SU-DHL-6 (cell line): ENCODE results near the gene SLC24A3.

Experiments
- H2AFZ ChIP-seq: fragments of 200-600 bp; sonication (generic); 2 replicates; pipeline ENCODE4 v1.6.1; 2014; ENCODE audit warnings: low read depth, mild to moderate bottlenecking, moderate library complexity, mixed read lengths, antibody characterized with exemption, low read length; ENCODE audit not compliant: severe bottlenecking
- H3F3A ChIP-seq: fragments of 200-600 bp; shearing (Covaris generic); 2 replicates; pipeline ENCODE4 v1.6.0; 2016; ENCODE audit warnings: antibody characterized with exemption, mild to moderate bottlenecking; ENCODE audit not compliant: insufficient read depth
- H3K27ac ChIP-seq: fragments of 200-600 bp; sonication (generic); 2 replicates; pipeline ENCODE4 v1.5.1; 2016; ENCODE audit warnings: low read depth, mild to moderate bottlenecking, low read length, moderate library complexity, mixed read lengths
- H3K27me3 ChIP-seq: fragments of 200-600 bp; sonication (generic), shearing (Covaris generic); 2 replicates; pipeline ENCODE4 v1.6.0; 2014; ENCODE audit warnings: mild to moderate bottlenecking, low read length
- H3K36me3 ChIP-seq: fragments of 200-600 bp; sonication (generic); 2 replicates; pipeline ENCODE4 v1.6.1; 2014; ENCODE audit warnings: mild to moderate bottlenecking, low read length, mixed read lengths
- H3K4me2 ChIP-seq: fragments of 300-600, 200-600 bp; shearing (Covaris generic), sonication (generic); 2 replicates; pipeline ENCODE4 v1.6.0; 2014; ENCODE audit warnings: low read length, low read depth, mild to moderate bottlenecking; ENCODE audit not compliant: poor library complexity, severe bottlenecking
- H3K4me3 ChIP-seq: fragments of 200-600 bp; sonication (generic); 2 replicates; pipeline ENCODE4 v1.5.1; 2014; ENCODE audit warnings: antibody characterized with exemption, low read length, mild to moderate bottlenecking, mixed read lengths; ENCODE audit not compliant: insufficient read depth, poor library complexity, severe bottlenecking
- H3K79me2 ChIP-seq: fragments of 200-600 bp; sonication (generic); 2 replicates; pipeline ENCODE4 v1.6.1; 2014; ENCODE audit warnings: mild to moderate bottlenecking, low read length, moderate library complexity; ENCODE audit not compliant: insufficient read depth
- H3K9ac ChIP-seq: fragments of 200-600 bp; sonication (generic); 2 replicates; pipeline ENCODE4 v1.7.0; 2014; ENCODE audit warnings: mild to moderate bottlenecking, low read length
- H3K9me2 ChIP-seq: fragments of 200-600 bp; sonication (generic); replicated peaks from 2 replicates; pipeline ENCODE4 v1.6.1; 2014; ENCODE audit warnings: low read length; ENCODE audit not compliant: insufficient read depth
- H3K9me3 ChIP-seq: fragments of 200-600 bp; sonication (generic); 2 replicates; pipeline ENCODE4 v1.6.1; 2014; ENCODE audit warnings: low read length, mixed read lengths; ENCODE audit not compliant: insufficient read depth
- H4K20me1 ChIP-seq: fragments of 200-600 bp; sonication (generic); 2 replicates; pipeline ENCODE4 v1.6.1; 2014; ENCODE audit warnings: low read depth, mild to moderate bottlenecking, antibody characterized with exemption, low read length, moderate library complexity, mixed read lengths
- CTCF ChIP-seq: fragments of 200-600 bp; sonication (generic); IDR thresholded peaks from one replicate; pipeline ENCODE4 v1.5.1; 2017; ENCODE audit warnings: antibody characterized with exemption, mild to moderate bottlenecking, low read length, moderate library complexity; ENCODE audit not compliant: insufficient read depth, poor library complexity, severe bottlenecking
- EZH2phosphoT487 ChIP-seq: fragments of 200-600 bp; sonication (generic), shearing (Covaris generic); conservative IDR thresholded peaks from 2 replicates; pipeline ENCODE4 v1.6.1; 2018; ENCODE audit warnings: mild to moderate bottlenecking, antibody characterized with exemption, low read length, moderate library complexity, mixed read lengths

SLC24A3 gene

DNA sequence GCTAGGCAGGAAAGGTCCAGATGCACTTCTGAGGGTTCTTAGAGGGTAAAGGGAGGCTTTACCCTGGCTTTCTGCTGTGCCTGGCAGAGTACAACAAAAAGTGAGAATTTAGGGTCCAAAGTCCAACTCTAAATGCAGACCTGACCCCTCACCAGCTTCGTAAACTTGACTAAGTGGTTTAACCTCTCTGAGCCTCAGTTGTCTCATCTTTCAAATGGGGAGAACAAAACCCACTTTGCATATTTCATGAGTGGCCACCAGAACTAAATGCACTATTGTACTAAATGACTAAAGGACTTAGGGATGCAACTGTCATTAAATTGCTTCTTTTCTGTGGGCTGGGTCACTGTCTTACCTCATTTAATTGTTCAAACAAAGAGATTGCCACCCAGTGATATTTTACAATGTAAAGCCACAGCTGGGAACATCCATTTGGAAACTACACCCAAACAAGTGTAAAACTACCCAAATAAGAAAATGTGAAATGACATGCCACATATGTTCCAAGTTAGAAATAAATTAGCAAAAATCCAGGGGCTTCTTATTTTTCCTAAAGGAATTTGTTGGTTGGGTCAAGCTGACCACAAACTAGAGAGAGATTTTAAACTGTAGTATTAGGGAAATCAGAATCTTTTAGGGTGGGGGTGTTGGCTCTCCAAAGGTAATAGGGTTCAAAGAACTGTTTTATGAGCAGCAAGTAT lies 497.3 kb downstream of the SLC24A3 start:
- no peaks in the 10 kb centered on the region for H3F3A ChIP-seq
- H3K27ac ChIP-seq = no peak overlapping the region
- H3K79me2 ChIP-seq = no peaks in the 10 kb centered on the region
- no peak overlapping the region for H3K4me3 ChIP-seq
- H3K9me2 ChIP-seq = no peaks in the 10 kb centered on the region; the same call in 1 of the 2 replicates
- H3K9me3 ChIP-seq = no peaks in the 10 kb centered on the region
- no peak overlapping the region for H2AFZ ChIP-seq
- H3K4me2 ChIP-seq = no peak overlapping the region
- H3K36me3 ChIP-seq = no peaks in the 10 kb centered on the region
- no peaks in the 10 kb centered on the region for H4K20me1 ChIP-seq
- TF ChIP-seq EZH2phosphoT487 = no peak
- TF ChIP-seq CTCF = no peak
- H3K27me3 ChIP-seq = no peaks in the 10 kb centered on the region
- no peak overlapping the region for H3K9ac ChIP-seq

DNA sequence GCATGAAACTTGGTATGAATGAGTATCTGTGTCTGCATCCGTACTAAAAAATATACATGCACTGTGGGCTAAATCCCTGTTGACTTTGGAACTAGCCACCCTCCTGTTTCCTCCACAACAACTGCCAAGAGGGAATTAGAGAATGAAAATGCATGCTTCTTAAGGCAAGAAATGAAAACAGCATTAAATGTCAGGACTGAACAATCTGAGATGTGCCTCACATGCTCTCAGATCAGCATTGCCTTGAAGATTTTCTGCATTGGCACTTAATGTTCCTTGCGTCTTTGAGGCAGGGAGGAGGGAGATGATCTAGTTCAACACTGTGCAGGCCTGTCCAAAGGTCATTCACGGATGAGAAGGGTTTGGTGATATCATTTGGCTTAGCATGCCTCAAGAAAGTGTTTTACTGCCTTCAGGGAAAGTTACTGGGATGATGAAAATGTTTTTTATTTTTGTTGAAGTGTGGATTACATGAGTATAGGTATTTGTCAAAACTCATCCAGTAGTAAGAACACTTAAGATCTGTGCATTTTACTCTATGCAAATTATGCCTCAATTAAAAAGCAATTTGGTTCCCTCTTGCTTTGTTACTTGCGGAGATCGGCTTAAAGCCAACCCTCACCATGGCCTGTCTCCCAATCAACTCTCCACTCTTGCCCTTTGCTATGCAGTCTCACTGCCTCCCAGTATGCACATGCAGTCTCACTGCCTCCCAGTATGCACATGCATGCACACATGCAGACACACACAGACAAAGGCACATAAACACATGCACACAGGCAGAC lies 498.1 kb downstream of the SLC24A3 start:
- H3K79me2 ChIP-seq = no peaks in the 10 kb centered on the region
- no peak overlapping the region for H3K27ac ChIP-seq
- TF ChIP-seq EZH2phosphoT487 (no peak), CTCF (no peak)
- no peaks in the 10 kb centered on the region for H4K20me1 ChIP-seq
- no peak overlapping the region for H3K9ac ChIP-seq
- H3K9me3 ChIP-seq = no peaks in the 10 kb centered on the region
- H2AFZ ChIP-seq = no peak overlapping the region
- no peak overlapping the region for H3K4me2 ChIP-seq
- H3K9me2 ChIP-seq = no peaks in the 10 kb centered on the region; the same call in 1 of the 2 replicates
- H3F3A ChIP-seq = no peaks in the 10 kb centered on the region
- no peak overlapping the region for H3K4me3 ChIP-seq
- H3K36me3 ChIP-seq = no peaks in the 10 kb centered on the region
- H3K27me3 ChIP-seq = no peaks in the 10 kb centered on the region

GRCh38 chr20:19711126-19711525 lies 498.7 kb downstream of the SLC24A3 start:
- Histone ChIP-seq H3K27me3 (no peaks in the 10 kb centered on the region), H3K79me2 (no peaks in the 10 kb centered on the region), H2AFZ (no peak overlapping the region), H3F3A (no peaks in the 10 kb centered on the region), H3K9me3 (no peaks in the 10 kb centered on the region), H3K36me3 (no peaks in the 10 kb centered on the region), H3K4me2 (no peak overlapping the region), H3K4me3 (no peak overlapping the region), H3K9ac (no peak overlapping the region), H3K9me2 (no peaks in the 10 kb centered on the region), H4K20me1 (no peaks in the 10 kb centered on the region), H3K27ac (no peak overlapping the region)
- TF ChIP-seq EZH2phosphoT487 (no peak), CTCF (no peak)
